Occipital lobe (tissue), 2 donors: Measurements from ENCODE around the gene IAPP. TPM values are rescaled to one million over a fixed set of nuclear protein-coding genes. Genes with fewer than 3 reads are reported as not detected.
"Not testable (repeated sequence)": the region's sequence is repeated elsewhere in the genome, so short reads cannot be mapped to it uniquely, and the experiment has no call there.

Experiments
- DNase-seq: peaks from one replicate; lab custom pipeline; 2025; lab: John Stamatoyannopoulos, UW
- total RNA-seq: library from RNA; depleted of rRNA; stranded (reverse); fragments of >200 nt; gene quantifications from one replicate; pipeline ENCODE4 v1.2.3, GENCODE V29; 2014

Gene IAPP
- not detected for total RNA-seq

DNA sequence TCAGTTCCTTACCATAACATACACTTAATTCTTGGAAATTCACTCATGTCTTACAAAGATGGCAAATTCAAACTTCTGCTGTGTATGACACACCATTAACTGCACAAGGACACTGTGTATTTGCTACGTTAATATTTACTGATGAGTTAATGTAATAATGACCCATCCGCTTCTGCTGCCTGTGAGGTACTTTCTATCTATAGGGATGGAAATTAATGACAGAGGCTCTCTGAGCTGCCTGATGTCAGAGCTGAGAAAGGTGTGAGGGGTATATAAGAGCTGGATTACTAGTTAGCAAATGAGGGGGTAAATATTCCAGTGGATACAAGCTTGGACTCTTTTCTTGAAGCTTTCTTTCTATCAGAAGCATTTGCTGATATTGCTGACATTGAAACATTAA, at the start of gene IAPP:
TSS of gene IAPP (plus strand) at position 301 of the 400 bp plus-strand sequence. CDS start 450 bp downstream, outside the sequence.
- no peak for DNase-seq

GRCh38 chr12:21323736-21324135, 49.0 kb upstream of the IAPP start:
- DNase-seq, result no peak

DNA sequence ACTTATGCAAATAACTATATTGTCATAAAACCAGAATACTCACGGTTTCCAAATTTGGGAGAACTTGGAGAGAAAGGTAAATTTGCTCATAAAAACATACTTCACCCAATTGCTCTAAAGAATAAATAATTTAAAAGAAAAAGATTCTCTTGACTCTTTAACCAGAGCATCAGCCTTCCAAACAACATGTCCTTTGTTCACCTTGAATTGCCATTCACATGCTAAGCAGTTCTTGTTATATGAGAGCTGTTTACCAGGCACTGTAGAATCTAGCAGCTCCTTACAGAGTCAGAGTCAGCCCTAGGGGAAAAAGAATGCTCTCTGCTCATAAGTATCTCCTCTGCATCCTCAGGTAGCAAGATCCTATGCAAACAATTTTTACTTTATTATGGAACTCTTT, 48.2 kb upstream of the IAPP start:
- DNase-seq, result no peak

- DNase-seq, result no peak
Observed at GRCh38 chr12:21328578-21328977, 44.1 kb upstream of the IAPP start.

- DNase-seq, result no peak
Observed at GRCh38 chr12:21330682-21331253, 41.9 kb upstream of the IAPP start.

DNA sequence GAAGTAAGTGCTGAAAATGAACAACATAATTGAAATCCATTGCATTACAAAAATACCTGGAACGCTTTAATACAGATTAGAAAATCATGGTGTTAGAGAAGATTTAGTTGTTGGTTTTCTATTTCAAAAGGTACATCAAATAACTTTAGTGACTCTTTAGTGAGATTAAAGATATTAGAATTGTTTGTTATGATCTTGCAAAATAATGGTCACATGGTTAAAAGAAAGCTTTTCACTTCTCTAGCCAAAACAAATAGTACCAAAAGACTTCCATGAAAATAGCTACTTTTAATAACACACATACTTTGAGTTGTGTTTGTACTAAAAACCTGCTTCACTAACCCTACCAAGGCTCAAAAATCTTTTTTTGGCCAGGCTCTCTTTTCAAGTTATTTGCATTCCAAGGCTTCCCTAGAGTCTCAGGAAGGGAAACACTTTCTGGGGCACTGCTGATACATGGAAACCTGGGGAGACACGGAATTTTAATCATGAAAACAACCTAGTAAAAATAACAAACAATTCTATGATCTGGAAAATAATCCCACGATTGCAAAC, 37.9 kb upstream of the IAPP start, which contains the start of gene SLCO1A2:
TSS of gene SLCO1A2 (minus strand) at position 147 of the 555 bp plus-strand sequence. CDS start 270 bp downstream, outside the sequence.
- no peak for DNase-seq

- no peak for DNase-seq
Observed at GRCh38 chr12:21336656-21337055, 36.0 kb upstream of the IAPP start.

- DNase-seq, result no peak
Observed at GRCh38 chr12:21337453-21337852, 35.2 kb upstream of the IAPP start.

DNA sequence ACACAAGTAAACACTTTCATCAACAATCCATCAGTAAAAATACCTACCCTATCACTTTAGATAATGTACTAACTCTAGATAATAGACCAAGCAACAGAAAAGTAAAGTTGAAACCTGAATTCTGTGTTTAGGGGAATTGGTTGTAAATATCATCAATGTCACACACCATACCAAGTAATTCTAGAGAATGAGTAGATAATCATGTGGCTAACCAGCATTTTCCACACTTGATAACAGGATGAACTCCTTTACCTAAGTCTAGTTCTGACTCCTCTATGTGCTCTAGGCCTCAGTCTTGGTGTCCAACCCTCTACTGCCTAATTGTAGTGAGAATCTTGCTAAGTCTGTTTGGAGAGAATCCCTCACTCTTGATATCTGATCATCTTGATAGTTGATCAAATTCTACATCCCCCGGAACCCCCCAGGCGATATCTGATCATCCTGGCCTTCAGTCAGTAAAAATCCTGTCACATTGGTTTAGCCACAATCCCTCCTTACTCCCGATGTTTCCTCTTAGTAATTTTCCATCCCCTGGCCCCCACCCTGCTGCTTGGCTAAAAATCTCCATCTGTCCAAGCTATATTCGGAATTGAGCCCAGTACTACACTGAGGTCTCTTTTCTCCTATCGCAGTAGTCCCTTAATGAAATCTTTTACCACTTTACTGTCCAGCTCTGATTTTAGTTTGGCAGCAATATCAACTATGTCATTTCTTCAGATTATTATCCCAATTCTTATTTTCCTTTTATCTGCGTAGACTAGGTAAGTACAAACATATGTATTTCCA, 34.5 kb upstream of the IAPP start:
- no peak for DNase-seq

DNA sequence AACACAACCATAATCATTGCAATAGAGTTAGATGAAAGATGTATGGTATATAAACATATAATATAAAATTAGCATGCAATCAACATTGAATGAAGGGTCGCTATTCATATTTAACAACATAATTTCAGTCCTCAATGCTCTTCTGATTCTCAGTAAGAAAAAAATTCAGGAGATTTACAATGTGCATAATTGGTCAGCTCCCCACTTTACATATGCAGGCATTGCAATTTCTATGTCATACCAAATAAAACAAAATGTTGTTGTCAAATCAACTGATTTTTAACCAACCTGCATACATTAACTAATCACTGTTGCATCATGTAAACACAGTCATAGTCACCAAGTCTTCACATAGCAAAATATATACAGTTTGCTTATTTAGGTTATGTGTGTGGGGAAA, 32.8 kb upstream of the IAPP start:
- no peak for DNase-seq

GRCh38 chr12:21340403-21340802, 32.3 kb upstream of the IAPP start:
- no peak for DNase-seq

DNA sequence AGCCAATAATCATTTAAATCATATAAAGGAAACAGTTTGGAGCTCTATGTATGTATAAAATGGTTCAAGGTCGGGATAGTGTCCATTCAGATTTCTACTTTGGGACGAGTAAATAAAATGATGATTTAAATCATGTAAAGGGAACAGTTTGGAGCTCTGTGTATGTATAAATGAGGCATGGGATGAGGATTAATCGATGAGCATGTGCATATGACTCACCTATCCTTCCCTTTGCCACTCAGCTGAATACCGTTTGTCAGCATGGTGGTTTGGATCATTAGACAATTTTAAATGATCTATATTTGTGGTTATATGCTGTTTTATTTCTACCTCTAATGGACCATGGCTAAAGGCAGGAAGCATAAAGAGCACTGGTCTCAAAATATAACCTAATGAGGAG, 30.9 kb upstream of the IAPP start:
- no peak for DNase-seq

DNA sequence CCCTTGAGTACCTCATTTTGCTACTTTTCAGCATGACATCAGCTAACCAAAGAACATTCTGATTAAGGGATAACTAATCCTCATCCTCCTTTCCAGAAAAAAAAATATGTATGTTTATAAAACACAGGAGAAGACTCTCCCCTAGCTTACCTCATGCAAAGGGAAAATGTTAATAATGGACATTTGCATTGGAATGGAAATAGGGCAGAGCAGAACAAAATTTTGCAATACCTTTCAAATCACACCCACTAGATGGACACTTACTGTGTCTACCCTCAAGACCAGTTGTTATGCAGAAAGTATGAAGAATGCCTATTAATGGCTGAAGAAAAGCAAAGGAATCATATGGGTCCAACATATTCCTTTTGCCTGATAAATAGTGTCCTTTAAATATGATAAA, 29.1 kb upstream of the IAPP start:
- no peak for DNase-seq

DNA sequence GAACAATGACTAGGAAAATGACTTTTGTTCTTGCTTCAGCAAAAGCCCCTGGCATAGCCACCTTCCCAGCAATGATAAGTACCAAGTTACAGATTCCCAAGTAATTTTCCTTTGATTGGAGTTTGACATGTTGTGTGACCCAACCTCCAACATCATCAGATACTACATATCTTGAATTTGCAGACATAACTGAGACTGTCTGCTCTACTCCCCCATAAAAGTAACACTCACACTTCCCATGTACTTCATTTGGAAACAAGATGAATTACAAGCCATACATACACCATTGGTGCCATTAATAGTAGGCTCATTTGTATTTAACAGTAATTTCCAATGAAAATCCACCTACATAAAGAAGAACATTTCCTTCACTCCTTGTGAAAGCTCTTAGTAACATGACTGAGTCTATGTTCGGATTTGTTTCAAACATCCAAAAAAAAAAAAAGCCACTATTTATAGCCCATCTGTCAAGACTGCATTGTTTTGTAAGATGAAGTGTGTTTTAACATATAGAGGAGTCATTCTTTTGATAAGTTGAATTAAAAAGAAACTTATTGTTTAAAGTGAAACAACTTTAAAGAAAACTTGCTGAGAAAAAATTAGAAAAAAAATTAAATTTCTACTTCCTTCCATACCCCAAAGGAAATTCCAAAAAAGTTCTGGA, 26.0 kb upstream of the IAPP start:
- no peak for DNase-seq

GRCh38 chr12:21350975-21351374, 21.7 kb upstream of the IAPP start:
- DNase-seq, result no peak

DNA sequence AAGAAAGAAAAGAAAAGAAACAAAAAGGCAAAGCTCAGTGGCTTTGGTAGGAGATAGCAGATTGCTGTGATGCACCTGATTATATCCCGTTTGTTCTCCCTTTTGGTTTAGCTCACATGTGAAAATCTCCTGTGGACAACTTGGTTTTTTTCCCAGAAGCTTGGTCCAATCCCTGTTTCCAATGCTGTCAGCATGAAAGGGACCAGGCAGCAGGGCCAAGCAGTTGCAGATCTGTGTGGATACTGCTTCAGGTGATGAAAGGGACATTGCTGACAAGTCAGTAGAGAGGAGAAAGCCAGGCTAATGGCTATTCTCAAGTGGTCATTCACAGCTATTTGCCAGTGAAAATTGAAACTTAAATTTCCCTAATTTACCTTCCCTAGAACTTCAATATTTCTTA, 19.2 kb upstream of the IAPP start:
- DNase-seq, result no peak

DNA sequence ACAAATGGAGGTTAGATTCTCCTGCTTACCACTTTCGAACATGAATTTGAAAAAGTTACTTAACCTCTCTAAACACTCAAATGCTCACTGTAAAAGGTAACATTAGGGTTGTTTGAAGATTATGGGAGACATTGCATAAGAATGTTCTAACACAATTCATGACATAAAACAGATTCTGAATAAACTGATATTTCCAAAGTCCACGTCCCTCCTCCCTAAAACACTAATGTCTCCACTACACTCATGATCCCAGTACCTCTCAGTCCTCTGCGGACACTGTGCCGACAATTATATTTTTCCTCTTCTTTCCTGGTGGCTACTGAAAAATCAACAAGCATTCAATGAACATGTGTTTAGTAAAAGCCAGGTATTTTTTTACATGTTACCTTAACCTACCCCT, 18.8 kb upstream of the IAPP start:
- DNase-seq, result no peak

GRCh38 chr12:21354641-21355040, 18.1 kb upstream of the IAPP start:
- DNase-seq, result no peak

DNA sequence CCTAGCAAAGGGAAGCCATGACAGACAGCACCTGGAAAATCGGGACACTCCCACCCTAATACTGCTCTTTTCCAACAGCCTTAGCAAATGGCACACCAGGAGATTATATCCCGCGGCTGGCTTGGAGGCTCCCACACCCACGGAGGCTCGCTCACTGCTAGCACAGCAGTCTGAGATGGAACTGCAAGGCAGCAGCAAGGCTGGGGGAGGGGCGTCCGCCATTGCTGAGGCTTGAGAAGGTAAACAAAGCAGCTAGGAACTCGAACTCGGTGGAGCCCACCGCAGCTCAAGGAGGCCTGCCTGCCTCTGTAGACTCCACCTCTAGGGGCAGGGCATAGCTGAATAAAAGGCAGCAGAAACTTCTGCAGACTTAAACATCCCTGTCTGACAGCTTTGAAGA, 12.1 kb upstream of the IAPP start:
- DNase-seq, result not testable (repeated sequence)

DNA sequence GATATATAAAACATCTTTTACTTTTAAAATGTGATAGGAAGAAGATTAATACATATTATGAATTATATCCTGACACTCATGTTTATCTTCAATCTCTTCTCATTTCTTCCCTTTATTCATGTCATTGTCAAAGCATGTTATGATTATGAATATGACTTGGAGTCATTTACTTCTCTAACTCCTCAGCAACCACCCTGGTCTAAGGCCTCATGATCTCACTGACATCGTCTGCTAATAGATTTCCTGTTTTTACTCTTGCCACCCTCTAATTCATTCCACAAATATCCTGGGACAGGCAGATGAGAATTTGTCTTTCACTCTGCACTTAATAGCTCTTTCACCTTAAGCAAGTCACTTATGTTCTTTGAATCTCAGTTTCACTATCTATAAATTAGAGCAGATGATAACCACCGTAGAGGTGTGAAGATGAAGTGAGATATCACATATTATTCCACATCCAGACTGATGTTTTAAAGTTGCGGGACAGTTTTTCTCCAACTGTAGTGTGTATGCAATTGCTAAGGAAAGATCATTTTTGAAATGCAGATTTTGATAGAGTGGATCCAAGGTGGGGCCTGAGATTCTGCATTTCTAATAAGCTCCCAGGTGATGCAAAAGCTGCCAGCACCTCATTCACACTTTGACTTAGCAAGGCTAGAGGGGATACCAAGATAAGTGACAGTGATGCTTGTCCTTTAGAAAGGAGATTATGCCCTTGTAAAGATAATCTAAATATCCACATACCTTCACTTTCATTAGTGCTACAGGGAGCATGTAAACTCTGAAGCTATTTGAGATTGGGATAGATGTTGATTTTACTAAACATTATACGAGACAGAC, 3.3 kb upstream of the IAPP start:
- DNase-seq, result no peak

- DNase-seq, result no peak
Observed at GRCh38 chr12:21370845-21371449, 1.8 kb upstream of the IAPP start.
